Caco-2 (cell line): ENCODE measurements around the gene TTI1. TPM values are rescaled to one million over a fixed set of nuclear protein-coding genes. Genes with fewer than 3 reads are reported as not detected.

Experiments used
- BruUV-seq: library from RNA; stranded (reverse); fragments of 400-500 nt; replicated peaks from 2 replicates; lab custom pipeline; 2021; lab: Mats Ljungman, UMichigan
- CTCF ChIA-PET: fragments of 300-600 bp; sonication (Branson Sonifier 250); formaldehyde crosslinking; loops from one replicate; lab custom pipeline; 2022; ENCODE audit warnings: antibody characterized with exemption; lab: Charles Lee
- POLR2A ChIA-PET: fragments of 300-600 bp; sonication (Branson Sonifier 250); formaldehyde crosslinking; loops from one replicate; lab custom pipeline; 2022; ENCODE audit warnings: antibody characterized with exemption; lab: Charles Lee
- DNase-seq, 2 experiments: peaks; one replicate each; pipeline versions ENCODE4 v3.0.0 to v3.0.0-alpha.2; 2020 to 2022
- H3K27me3 ChIP-seq: replicated peaks from 2 replicates; pipeline ENCODE4 v1.6.0; 2011; ENCODE audit warnings: low read length; ENCODE audit not compliant: control insufficient read depth, insufficient read depth
- H3K36me3 ChIP-seq: 2 replicates; pipeline ENCODE4 v1.5.1; 2011; ENCODE audit warnings: low read length; ENCODE audit not compliant: control insufficient read depth, insufficient read depth
- H3K4me1 ChIP-seq: fragments of 250-450 bp; sonication (Bioruptor Pico); 2 replicates; pipeline ENCODE4 v1.5.1; 2020; ENCODE audit warnings: mild to moderate bottlenecking
- H3K4me3 ChIP-seq: 2 replicates; pipeline ENCODE4 v1.5.1; 2011; ENCODE audit warnings: low read depth, mild to moderate bottlenecking, control low read depth, low read length
- H3K9me3 ChIP-seq: fragments of 250-450 bp; sonication (Bioruptor Pico); 2 replicates; pipeline ENCODE4 v1.5.1; 2020; ENCODE audit warnings: mild to moderate bottlenecking, moderate library complexity
- H3K27ac Mint-ChIP-seq: one replicate; pipeline ENCODE4 v1.8.0; 2022; ENCODE audit warnings: mixed read lengths; ENCODE audit not compliant: unreplicated experiment
- H3K27me3 Mint-ChIP-seq: one replicate; pipeline ENCODE4 v1.8.0; 2022; ENCODE audit warnings: mixed read lengths; ENCODE audit not compliant: insufficient read depth, unreplicated experiment
- H3K36me3 Mint-ChIP-seq: one replicate; pipeline ENCODE4 v1.8.0; 2022; ENCODE audit warnings: mild to moderate bottlenecking, mixed read lengths; ENCODE audit not compliant: insufficient read depth, unreplicated experiment
- H3K4me1 Mint-ChIP-seq: one replicate; pipeline ENCODE4 v1.8.0; 2022; ENCODE audit warnings: low read depth, mixed read lengths; ENCODE audit not compliant: unreplicated experiment
- H3K4me3 Mint-ChIP-seq: one replicate; pipeline ENCODE4 v1.8.0; 2022; ENCODE audit warnings: mild to moderate bottlenecking, moderate library complexity, mixed read lengths; ENCODE audit not compliant: unreplicated experiment
- H3K9me3 Mint-ChIP-seq: one replicate; pipeline ENCODE4 v1.8.0; 2022; ENCODE audit warnings: mixed read lengths; ENCODE audit not compliant: unreplicated experiment
- CTCF ChIP-seq, 2 experiments: fragments of 200-600 bp in 1 of 2; IDR thresholded peaks; 1 replicate in 1 of 2; 2 replicates in 1 of 2; pipeline versions ENCODE4 v1.5.1 to v1.8.0; 2011 to 2022; ENCODE audit warnings: antibody characterized with exemption in 1 of 2, control low read depth in 1 of 2, inconsistent platforms in 1 of 2, low read depth in 1 of 2, low read length in 1 of 2, mild to moderate bottlenecking in 1 of 2, moderate library complexity in 1 of 2; ENCODE audit not compliant: insufficient read depth in 1 of 2, severe bottlenecking in 1 of 2, unreplicated experiment in 1 of 2
- intact Hi-C: fragments of 100-400 bp; cut with micrococcal nuclease; formaldehyde crosslinking; loops from one replicate; pipeline ENCODE4 v1.10.0; 2022; ENCODE audit not compliant: unreplicated experiment
- total RNA-seq: library from RNA; stranded (reverse); gene quantifications from 2 replicates; pipeline ENCODE4 v1.2.3, GENCODE V29; 2022

Gene TTI1
- total RNA-seq, 1 experiment from 2014 or later = 59.2 TPM

GRCh38 chr20:37939701-37940560, 93.3 kb downstream of the TTI1 start:
- BruUV-seq = no TSS peak
- Mint-ChIP-seq H3K4me3 (no peak overlapping the region), H3K36me3 (no peaks in the 10 kb centered on the region), H3K27me3 (no peaks in the 10 kb centered on the region), H3K4me1 (no peaks in the 10 kb centered on the region), H3K27ac (no peak overlapping the region), H3K9me3 (no peaks in the 10 kb centered on the region)
- ChIA-PET CTCF (no interaction called here), POLR2A (no interaction called here)
- Histone ChIP-seq H3K4me1 (no peaks in the 10 kb centered on the region), H3K4me3 (no peak overlapping the region), H3K27me3 (no peaks in the 10 kb centered on the region), H3K36me3 (no peaks in the 10 kb centered on the region), H3K9me3 (no peaks in the 10 kb centered on the region)
- no peak for TF ChIP-seq CTCF (IDR thresholded peaks at IDR 0.05; ENCODE audit: insufficient read depth in 1 of 2, low read depth in 1 of 2, low read length in 1 of 2, severe bottlenecking in 1 of 2, unreplicated experiment in 1 of 2)
- intact Hi-C loops = loop anchor here (5.0 kb wide), 1 partner anchor 52 kb away; no protein-coding TSS in a partner anchor
- DNase-seq = peak in 1 of 2 experiments; percentile 40

- DNase-seq = peak in 1 of 2 experiments; percentile 29
- Histone ChIP-seq H3K4me3 (no peak overlapping the region), H3K4me1 (no peaks in the 10 kb centered on the region), H3K27me3 (no peaks in the 10 kb centered on the region), H3K9me3 (no peaks in the 10 kb centered on the region), H3K36me3 (no peaks in the 10 kb centered on the region)
- intact Hi-C loops = no loop called here
- no peak overlapping the region for H3K4me3 Mint-ChIP-seq
- no peak for TF ChIP-seq CTCF (IDR thresholded peaks at IDR 0.05; ENCODE audit: insufficient read depth in 1 of 2, low read depth in 1 of 2, low read length in 1 of 2, severe bottlenecking in 1 of 2, unreplicated experiment in 1 of 2)
- no peaks in the 10 kb centered on the region for H3K9me3 Mint-ChIP-seq
- no TSS peak for BruUV-seq
- no peak overlapping the region for H3K27ac Mint-ChIP-seq
- no peaks in the 10 kb centered on the region for H3K27me3 Mint-ChIP-seq
- H3K36me3 Mint-ChIP-seq = no peaks in the 10 kb centered on the region
- no peaks in the 10 kb centered on the region for H3K4me1 Mint-ChIP-seq
- ChIA-PET CTCF (no interaction called here), POLR2A (no interaction called here)
Observed at GRCh38 chr20:37938954-37939353, 94.3 kb downstream of the TTI1 start.

GRCh38 chr20:37938181-37938750, 95.0 kb downstream of the TTI1 start:
- Mint-ChIP-seq H3K27ac (no peak overlapping the region), H3K27me3 (peaks cover 3% of the 10 kb centered on the region), H3K9me3 (no peaks in the 10 kb centered on the region), H3K36me3 (no peaks in the 10 kb centered on the region), H3K4me1 (no peaks in the 10 kb centered on the region), H3K4me3 (no peak overlapping the region)
- Histone ChIP-seq H3K4me1 (no peaks in the 10 kb centered on the region), H3K27me3 (no peaks in the 10 kb centered on the region), H3K4me3 (no peak overlapping the region), H3K9me3 (no peaks in the 10 kb centered on the region), H3K36me3 (no peaks in the 10 kb centered on the region)
- no TSS peak for BruUV-seq
- POLR2A ChIA-PET = no interaction called here
- CTCF ChIA-PET = no interaction called here
- DNase-seq = peak in 1 of 2 experiments; percentile 31
- intact Hi-C loops = no loop called here
- TF ChIP-seq CTCF (IDR thresholded peaks at IDR 0.05; ENCODE audit: insufficient read depth in 1 of 2, low read depth in 1 of 2, low read length in 1 of 2, severe bottlenecking in 1 of 2, unreplicated experiment in 1 of 2) = no peak
